ENCODE results near the gene TBP. TPM values are rescaled to one million over a fixed set of nuclear protein-coding genes. Genes with fewer than 3 reads are reported as not detected.
A peak's percentile ranks its signal among the peaks of the same experiment; 100 is the strongest.
"Not testable (repeated sequence)": the region's sequence is repeated elsewhere in the genome, so short reads cannot be mapped to it uniquely, and the experiment has no call there.

The TBP gene
- total RNA-seq: 14.7 TPM

DNA sequence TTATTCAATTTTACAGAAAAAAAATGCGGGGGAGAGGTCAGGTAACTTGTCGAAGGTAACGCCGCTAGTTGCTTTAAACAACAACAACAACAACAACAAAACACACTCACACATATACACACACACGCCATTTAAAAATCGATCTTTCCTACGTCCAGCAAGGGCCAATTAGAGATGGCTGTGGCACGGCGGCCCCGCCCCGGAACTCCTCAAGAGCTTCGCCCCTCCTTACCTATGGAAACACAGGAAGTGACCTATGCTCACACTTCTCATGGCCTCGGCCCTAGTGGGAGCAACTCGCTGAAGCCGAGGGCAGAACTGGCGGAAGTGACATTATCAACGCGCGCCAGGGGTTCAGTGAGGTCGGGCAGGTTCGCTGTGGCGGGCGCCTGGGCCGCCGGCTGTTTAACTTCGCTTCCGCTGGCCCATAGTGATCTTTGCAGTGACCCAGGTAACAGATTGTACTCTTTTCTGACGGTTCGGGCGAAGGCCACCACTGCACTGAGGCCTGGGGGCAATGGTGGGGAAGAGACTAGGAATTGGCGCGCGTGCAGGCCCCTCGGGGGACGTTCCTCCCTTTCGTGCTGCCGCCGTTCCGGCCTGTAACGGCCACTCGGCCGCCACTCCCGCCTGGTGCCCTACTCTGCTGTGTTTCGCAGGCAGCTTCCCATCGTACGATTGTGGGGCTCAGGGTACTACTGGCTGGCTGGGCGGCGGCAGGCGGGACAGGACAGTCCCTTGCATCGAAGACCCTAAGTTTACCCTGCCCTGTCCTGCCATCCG is at the start of gene TBP:
TSS of gene TBP (plus strand) at position 357 of the 783 bp plus-strand sequence. CDS start 2,661 bp downstream, outside the sequence.
- Histone ChIP-seq H3K27me3 (no peaks in the 10 kb centered on the region), H3K9me3 (no peaks in the 10 kb centered on the region), H3K27ac (peak within 1 kb of the TSS; percentile 78), H3K4me1 (peaks cover 56% of the 10 kb centered on the region), H3K4me3 (peak within 1 kb of the TSS; percentile 83 to 93), H3K36me3 (peaks cover 0 to 4% of the 10 kb centered on the region in 2 donors)
- TF ChIP-seq POLR2AphosphoS5 (IDR thresholded peaks at IDR 0.05; ENCODE audit: insufficient read depth in 1 of 2, low read depth in 1 of 2) (peak; percentile 95 to 100), POLR2A (IDR thresholded peaks at IDR 0.05) (peak in 1 of 2 donors; percentile 11)
- TF ChIP-seq, protein P1, sequence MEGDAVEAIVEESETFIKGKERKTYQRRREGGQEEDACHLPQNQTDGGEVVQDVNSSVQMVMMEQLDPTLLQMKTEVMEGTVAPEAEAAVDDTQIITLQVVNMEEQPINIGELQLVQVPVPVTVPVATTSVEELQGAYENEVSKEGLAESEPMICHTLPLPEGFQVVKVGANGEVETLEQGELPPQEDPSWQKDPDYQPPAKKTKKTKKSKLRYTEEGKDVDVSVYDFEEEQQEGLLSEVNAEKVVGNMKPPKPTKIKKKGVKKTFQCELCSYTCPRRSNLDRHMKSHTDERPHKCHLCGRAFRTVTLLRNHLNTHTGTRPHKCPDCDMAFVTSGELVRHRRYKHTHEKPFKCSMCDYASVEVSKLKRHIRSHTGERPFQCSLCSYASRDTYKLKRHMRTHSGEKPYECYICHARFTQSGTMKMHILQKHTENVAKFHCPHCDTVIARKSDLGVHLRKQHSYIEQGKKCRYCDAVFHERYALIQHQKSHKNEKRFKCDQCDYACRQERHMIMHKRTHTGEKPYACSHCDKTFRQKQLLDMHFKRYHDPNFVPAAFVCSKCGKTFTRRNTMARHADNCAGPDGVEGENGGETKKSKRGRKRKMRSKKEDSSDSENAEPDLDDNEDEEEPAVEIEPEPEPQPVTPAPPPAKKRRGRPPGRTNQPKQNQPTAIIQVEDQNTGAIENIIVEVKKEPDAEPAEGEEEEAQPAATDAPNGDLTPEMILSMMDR (IDR thresholded peaks at IDR 0.05): no peak
- intact Hi-C loops (cut with DNase I): no loop called here
- DNase-seq (ENCODE audit: extremely low spot score in 2 of 2): peak; percentile 98 to 99

DNA sequence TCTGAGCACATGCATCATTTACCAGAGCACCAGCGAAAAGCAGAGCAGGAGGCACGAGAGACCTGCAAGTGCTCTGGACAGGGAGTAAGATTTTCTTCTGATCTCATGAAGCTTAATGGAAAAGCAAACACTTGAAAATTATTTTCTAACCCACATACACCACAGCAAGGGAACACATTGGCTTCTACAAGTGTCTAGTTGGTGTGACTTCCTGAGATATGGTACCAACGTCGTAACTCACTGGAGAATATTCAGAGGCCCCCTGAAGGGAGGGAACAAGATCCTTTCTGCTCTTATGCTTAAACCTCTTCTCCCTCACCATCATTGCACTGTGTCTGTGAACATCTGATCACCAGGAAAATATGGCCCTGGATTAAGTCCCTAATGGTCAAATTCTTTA is 49.7 kb upstream of the TBP start:
- TF ChIP-seq POLR2A (IDR thresholded peaks at IDR 0.05): no peak
- TF ChIP-seq, protein P1 (IDR thresholded peaks at IDR 0.05): no peak
- TF ChIP-seq POLR2AphosphoS5 (IDR thresholded peaks at IDR 0.05; ENCODE audit: insufficient read depth in 1 of 2, low read depth in 1 of 2): no peak
- Histone ChIP-seq H3K4me1 (no peaks in the 10 kb centered on the region), H3K27ac (no peak overlapping the region), H3K4me3 (no peak overlapping the region), H3K27me3 (no peaks in the 10 kb centered on the region), H3K9me3 (no peaks in the 10 kb centered on the region), H3K36me3 (no peaks in the 10 kb centered on the region)
- no peak for DNase-seq (ENCODE audit: extremely low spot score in 2 of 2)
- intact Hi-C loops (cut with DNase I): no loop called here

DNA sequence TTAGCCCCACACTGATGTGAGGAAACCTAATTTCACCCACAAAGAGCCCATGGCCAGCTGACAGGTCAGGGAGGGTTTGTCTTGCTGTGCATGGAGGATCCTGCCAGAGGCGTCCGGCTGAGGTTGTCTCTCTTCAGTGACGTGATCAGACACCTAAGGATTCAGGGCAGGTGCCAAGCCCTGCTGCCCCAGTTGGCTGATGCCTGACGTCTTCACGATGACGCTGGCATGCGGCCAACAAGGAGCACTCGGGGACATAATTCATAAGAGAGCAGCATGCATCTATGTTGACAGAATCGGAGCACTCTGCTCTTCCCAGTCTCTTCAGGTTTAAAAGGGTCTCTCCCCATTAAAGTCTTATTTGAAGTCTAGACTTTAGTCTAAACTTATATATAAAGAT is 48.9 kb upstream of the TBP start:
- Histone ChIP-seq H3K27ac (no peak overlapping the region), H3K4me3 (no peak overlapping the region), H3K36me3 (no peaks in the 10 kb centered on the region), H3K27me3 (no peaks in the 10 kb centered on the region), H3K9me3 (no peaks in the 10 kb centered on the region), H3K4me1 (no peaks in the 10 kb centered on the region)
- TF ChIP-seq POLR2AphosphoS5 (IDR thresholded peaks at IDR 0.05; ENCODE audit: insufficient read depth in 1 of 2, low read depth in 1 of 2): no peak
- TF ChIP-seq, protein P1 (IDR thresholded peaks at IDR 0.05): no peak
- no peak for TF ChIP-seq POLR2A (IDR thresholded peaks at IDR 0.05)
- no peak for DNase-seq (ENCODE audit: extremely low spot score in 2 of 2)
- intact Hi-C loops (cut with DNase I): no loop called here

DNA sequence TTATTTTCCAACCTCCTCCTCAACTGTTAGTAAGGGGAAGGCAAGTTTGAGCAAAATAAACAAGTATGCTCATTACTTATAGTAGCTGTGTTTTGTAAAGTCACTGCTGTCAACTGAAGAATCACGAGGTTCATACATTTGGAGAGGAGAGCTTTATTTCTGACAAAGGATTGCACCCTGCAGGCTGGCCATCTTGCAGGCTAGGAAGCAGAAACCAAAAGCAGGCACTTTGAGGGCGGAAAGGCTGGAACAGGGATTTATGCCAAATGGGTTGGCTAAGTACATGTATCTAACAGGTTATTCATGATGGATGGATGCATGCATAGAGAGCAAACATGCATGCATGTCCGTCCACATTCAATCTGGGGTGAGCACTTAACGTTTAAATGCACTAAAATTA is 47.7 kb upstream of the TBP start:
- no peaks in the 10 kb centered on the region for H3K27me3 ChIP-seq
- TF ChIP-seq, protein P1 (IDR thresholded peaks at IDR 0.05): no peak
- no peak for TF ChIP-seq POLR2A (IDR thresholded peaks at IDR 0.05)
- TF ChIP-seq POLR2AphosphoS5 (IDR thresholded peaks at IDR 0.05; ENCODE audit: insufficient read depth in 1 of 2, low read depth in 1 of 2): no peak
- no peaks in the 10 kb centered on the region for H3K9me3 ChIP-seq
- H3K4me1 ChIP-seq: no peaks in the 10 kb centered on the region
- no peaks in the 10 kb centered on the region for H3K36me3 ChIP-seq
- no peak for DNase-seq (ENCODE audit: extremely low spot score in 2 of 2)
- intact Hi-C loops (cut with DNase I): no loop called here
- no peak overlapping the region for H3K4me3 ChIP-seq
- no peak overlapping the region for H3K27ac ChIP-seq

DNA sequence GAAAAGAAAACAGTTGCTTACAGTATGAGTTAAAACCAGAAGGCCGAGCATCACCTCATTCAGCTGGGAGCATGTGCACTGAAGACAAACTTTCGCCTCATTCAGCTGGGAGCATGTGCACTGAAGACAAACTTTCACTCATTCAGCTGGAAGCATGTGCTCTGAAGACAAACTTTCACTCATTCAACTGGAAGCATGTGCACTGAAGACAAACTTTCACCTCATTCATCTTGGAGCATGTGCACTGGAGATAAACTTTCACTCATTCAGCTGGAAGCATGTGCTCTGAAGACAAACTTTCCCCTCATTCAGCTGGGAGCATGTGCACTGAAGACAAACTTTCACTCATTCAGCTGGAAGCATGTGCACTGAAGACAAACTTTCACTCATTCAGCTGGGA is 46.4 kb upstream of the TBP start:
- H3K4me3 ChIP-seq; H3K4me1 ChIP-seq; DNase-seq (ENCODE audit: extremely low spot score in 2 of 2); H3K36me3 ChIP-seq; intact Hi-C loops (cut with DNase I); H3K9me3 ChIP-seq; H3K27ac ChIP-seq; H3K27me3 ChIP-seq: not testable (repeated sequence)

DNA sequence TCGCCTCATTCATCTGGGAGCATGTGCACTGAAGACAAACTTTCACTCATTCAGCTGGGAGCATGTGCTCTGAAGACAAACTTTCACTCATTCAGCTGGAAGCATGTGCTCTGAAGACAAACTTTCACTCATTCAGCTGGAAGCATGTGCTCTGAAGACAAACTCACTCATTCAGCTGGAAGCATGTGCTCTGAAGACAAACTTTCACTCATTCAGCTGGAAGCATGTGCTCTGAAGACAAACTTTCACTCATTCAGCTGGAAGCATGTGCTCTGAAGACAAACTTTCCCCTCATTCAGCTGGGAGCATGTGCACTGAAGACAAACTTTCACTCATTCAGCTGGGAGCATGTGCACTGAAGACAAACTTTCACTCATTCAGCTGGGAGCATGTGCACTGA is 45.9 kb upstream of the TBP start:
- H3K9me3 ChIP-seq; intact Hi-C loops (cut with DNase I); H3K27ac ChIP-seq; DNase-seq (ENCODE audit: extremely low spot score in 2 of 2); H3K36me3 ChIP-seq; H3K4me1 ChIP-seq; H3K27me3 ChIP-seq; H3K4me3 ChIP-seq: not testable (repeated sequence)

DNA sequence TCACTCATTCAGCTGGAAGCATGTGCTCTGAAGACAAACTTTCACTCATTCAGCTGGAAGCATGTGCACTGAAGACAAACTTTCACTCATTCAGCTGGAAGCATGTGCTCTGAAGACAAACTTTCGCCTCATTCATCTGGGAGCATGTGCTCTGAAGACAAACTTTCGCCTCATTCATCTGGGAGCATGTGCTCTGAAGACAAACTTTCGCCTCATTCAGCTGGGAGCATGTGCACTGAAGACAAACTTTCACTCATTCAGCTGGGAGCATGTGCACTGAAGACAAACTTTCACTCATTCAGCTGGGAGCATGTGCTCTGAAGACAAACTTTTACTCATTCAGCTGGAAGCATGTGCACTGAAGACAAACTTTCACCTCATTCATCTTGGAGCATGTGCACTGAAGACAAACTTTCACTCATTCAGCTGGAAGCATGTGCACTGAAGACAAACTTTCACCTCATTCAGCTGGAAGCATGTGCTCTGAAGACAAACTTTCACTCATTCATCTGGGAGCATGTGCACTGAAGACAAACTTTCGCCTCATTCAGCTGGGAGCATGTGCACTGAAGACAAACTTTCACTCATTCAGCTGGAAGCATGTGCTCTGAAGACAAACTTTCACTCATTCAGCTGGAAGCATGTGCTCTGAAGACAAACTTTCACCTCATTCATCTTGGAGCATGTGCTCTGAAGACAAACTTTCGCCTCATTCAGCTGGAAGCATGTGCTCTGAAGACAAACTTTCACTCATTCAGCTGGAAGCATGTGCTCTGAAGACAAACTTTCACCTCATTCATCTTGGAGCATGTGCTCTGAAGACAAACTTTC is 45.1 kb upstream of the TBP start:
- H3K36me3 ChIP-seq; H3K4me3 ChIP-seq; DNase-seq (ENCODE audit: extremely low spot score in 2 of 2); H3K9me3 ChIP-seq; H3K4me1 ChIP-seq; H3K27ac ChIP-seq; intact Hi-C loops (cut with DNase I); H3K27me3 ChIP-seq: not testable (repeated sequence)

Measured in vagina (tissue), 2 donors.